Mesenchymal stem cell (in vitro differentiated cells and primary cell): ENCODE measurements around the gene FAM222A.

Experiments used
- DNase-seq: peaks from one replicate; pipeline ENCODE4 v3.0.0-alpha.2; 2013
- H2AFZ ChIP-seq: one replicate; pipeline ENCODE4 v1.6.1; 2013; ENCODE audit warnings: low read depth, mild to moderate bottlenecking, control low read depth, inconsistent platforms, low read length, moderate library complexity
- H2AK5ac ChIP-seq: 2 replicates; pipeline ENCODE4 v1.6.1; 2013; ENCODE audit warnings: low read length, moderate library complexity, mild to moderate bottlenecking, inconsistent platforms; ENCODE audit not compliant: severe bottlenecking
- H2BK120ac ChIP-seq: one replicate; pipeline ENCODE4 v1.6.1; 2013; ENCODE audit warnings: low read depth, mild to moderate bottlenecking, inconsistent platforms, low read length, moderate library complexity
- H2BK12ac ChIP-seq, 2 experiments: one replicate each; pipeline ENCODE4 v1.6.1; 2013; ENCODE audit warnings: inconsistent platforms in 2 of 2, low read length in 2 of 2, mild to moderate bottlenecking in 2 of 2, moderate library complexity in 2 of 2, control low read depth in 1 of 2
- H2BK15ac ChIP-seq: one replicate; pipeline ENCODE4 v1.6.1; 2013; ENCODE audit warnings: mild to moderate bottlenecking, low read depth, inconsistent platforms; ENCODE audit not compliant: poor library complexity, severe bottlenecking
- H2BK5ac ChIP-seq: 2 replicates; pipeline ENCODE4 v1.6.1; 2013; ENCODE audit warnings: low read depth, mild to moderate bottlenecking, low read length, control low read depth, inconsistent platforms; ENCODE audit not compliant: poor library complexity, severe bottlenecking
- H3K14ac ChIP-seq, 2 experiments: one replicate each; pipeline ENCODE4 v1.6.1; 2013; ENCODE audit warnings: inconsistent platforms in 2 of 2, low read length in 2 of 2, control low read depth in 1 of 2, mild to moderate bottlenecking in 1 of 2, moderate library complexity in 1 of 2
- H3K18ac ChIP-seq, 2 experiments: one replicate each; pipeline ENCODE4 v1.6.1; 2013; ENCODE audit warnings: inconsistent platforms in 2 of 2, low read length in 2 of 2, control low read depth in 1 of 2, low read depth in 1 of 2, mild to moderate bottlenecking in 1 of 2
- H3K23ac ChIP-seq, 2 experiments: one replicate each; pipeline ENCODE4 v1.6.1; 2013; ENCODE audit warnings: inconsistent platforms in 2 of 2, low read length in 2 of 2, mild to moderate bottlenecking in 2 of 2, moderate library complexity in 2 of 2, control low read depth in 1 of 2
- H3K27ac ChIP-seq: 2 replicates; pipeline ENCODE4 v1.5.1; 2013; ENCODE audit warnings: mild to moderate bottlenecking, moderate library complexity, low read length, control low read depth, inconsistent platforms; ENCODE audit not compliant: poor library complexity, severe bottlenecking
- H3K27me3 ChIP-seq, 2 experiments: 2 replicates each; pipeline versions ENCODE4 v1.6.1 to v1.7.0; 2013; ENCODE audit warnings: low read length in 2 of 2, mild to moderate bottlenecking in 2 of 2, moderate library complexity in 2 of 2, control low read depth in 1 of 2, inconsistent platforms in 1 of 2; ENCODE audit not compliant: control insufficient read depth in 1 of 2, insufficient read depth in 1 of 2
- H3K36me3 ChIP-seq, 2 experiments: 2 replicates each; pipeline versions ENCODE4 v1.6.1 to v1.7.0; 2013; ENCODE audit warnings: low read length in 2 of 2, control low read depth in 1 of 2, inconsistent platforms in 1 of 2, low read depth in 1 of 2, mild to moderate bottlenecking in 1 of 2; ENCODE audit not compliant: insufficient read depth in 2 of 2, control insufficient read depth in 1 of 2
- H3K4ac ChIP-seq, 2 experiments: one replicate each; pipeline ENCODE4 v1.6.1; 2013; ENCODE audit warnings: inconsistent platforms in 2 of 2, low read length in 2 of 2, mild to moderate bottlenecking in 2 of 2, moderate library complexity in 2 of 2, control low read depth in 1 of 2, low read depth in 1 of 2
- H3K4me1 ChIP-seq: 2 replicates; pipeline ENCODE4 v1.6.1; 2013; ENCODE audit warnings: low read depth, low read length, control low read depth; ENCODE audit not compliant: control insufficient read depth, insufficient read depth
- H3K4me2 ChIP-seq: 2 replicates; pipeline ENCODE4 v1.6.1; 2013; ENCODE audit warnings: low read length, mild to moderate bottlenecking, inconsistent platforms; ENCODE audit not compliant: poor library complexity, severe bottlenecking
- H3K4me3 ChIP-seq, 2 experiments: 2 replicates each; pipeline versions ENCODE4 v1.5.1 to v1.7.0; 2013; ENCODE audit warnings: low read length in 2 of 2, mild to moderate bottlenecking in 2 of 2, control low read depth in 1 of 2, low read depth in 1 of 2; ENCODE audit not compliant: insufficient read depth in 1 of 2
- H3K79me1 ChIP-seq: replicated peaks from 2 replicates; pipeline ENCODE4 v1.6.1; 2013; ENCODE audit warnings: mild to moderate bottlenecking, control low read depth, low read length, inconsistent platforms; ENCODE audit not compliant: poor library complexity, severe bottlenecking
- H3K9ac ChIP-seq: 2 replicates; pipeline ENCODE4 v1.7.0; 2013; ENCODE audit warnings: mild to moderate bottlenecking, low read length, moderate library complexity
- H3K9me3 ChIP-seq: 2 replicates; pipeline ENCODE4 v1.7.0; 2013; ENCODE audit warnings: mild to moderate bottlenecking, low read length; ENCODE audit not compliant: control insufficient read depth
- H4K8ac ChIP-seq: one replicate; pipeline ENCODE4 v1.6.1; 2013; ENCODE audit warnings: inconsistent platforms, mild to moderate bottlenecking, low read length, moderate library complexity
- H4K91ac ChIP-seq: one replicate; pipeline ENCODE4 v1.6.1; 2013; ENCODE audit warnings: mild to moderate bottlenecking, low read length, inconsistent platforms
- WGBS: methylation state at CpG from one replicate; pipeline ENCODE4 v1.1.7; 2013; ENCODE audit warnings: mixed read lengths; 5-methylcytosine and 5-hydroxymethylcytosine counted together

The FAM222A gene

DNA sequence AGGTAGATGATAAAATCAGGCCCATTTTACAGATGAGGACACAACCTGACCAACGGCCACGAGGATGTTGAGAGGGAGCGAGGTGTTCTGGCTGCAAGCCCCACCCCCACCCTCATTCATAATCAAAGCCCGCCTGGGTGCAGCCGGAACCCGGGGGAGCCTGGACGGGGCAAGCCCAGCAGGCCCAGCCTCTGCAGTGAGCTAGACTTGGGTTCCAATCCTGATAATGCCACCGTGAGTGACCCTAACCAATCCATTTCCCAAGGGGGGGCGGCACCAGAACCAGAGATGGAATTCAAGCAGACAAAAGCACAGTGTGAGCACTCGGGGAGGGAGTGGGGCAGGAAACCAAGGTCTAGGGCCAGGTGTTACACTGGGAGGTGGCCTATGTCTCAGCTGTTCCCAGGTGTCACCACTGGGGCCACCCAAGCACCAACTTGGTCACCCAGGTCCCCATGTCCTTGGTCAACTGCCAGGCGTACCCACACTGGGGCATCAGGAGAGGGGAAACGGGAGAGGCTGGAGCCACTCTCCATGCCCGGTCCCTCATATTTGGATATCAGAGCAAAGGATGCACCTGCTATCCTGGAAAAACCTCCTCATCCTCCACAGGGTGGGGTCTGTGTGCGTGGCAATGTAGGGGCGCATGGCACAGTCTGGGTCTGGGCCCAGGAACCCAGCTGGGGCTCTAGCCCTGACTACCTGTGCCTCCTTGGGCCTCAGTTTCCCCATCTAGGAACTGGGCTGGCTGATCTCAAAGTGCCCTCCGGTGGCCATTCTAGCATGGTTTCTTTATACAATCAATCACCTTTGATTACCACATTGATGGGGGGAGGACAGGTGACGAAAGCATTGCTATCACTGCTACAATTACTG is 58.4 kb downstream of the FAM222A start:
- H2AFZ ChIP-seq: no peak overlapping the region
- H3K23ac ChIP-seq: no peak overlapping the region
- H3K27ac ChIP-seq: no peak overlapping the region
- no peak overlapping the region for H3K14ac ChIP-seq
- H2BK120ac ChIP-seq: no peak overlapping the region
- DNase-seq: no peak
- H3K4me3 ChIP-seq: no peak overlapping the region
- no peak overlapping the region for H2BK15ac ChIP-seq
- no peak overlapping the region for H2BK5ac ChIP-seq
- no peak overlapping the region for H2AK5ac ChIP-seq
- no peak overlapping the region for H4K91ac ChIP-seq
- peaks cover 19 to 37% of the 10 kb centered on the region in 2 experiments for H3K27me3 ChIP-seq
- H3K79me1 ChIP-seq: no peaks in the 10 kb centered on the region
- no peak overlapping the region for H3K9ac ChIP-seq
- H3K9me3 ChIP-seq: no peaks in the 10 kb centered on the region
- H3K4me1 ChIP-seq: no peaks in the 10 kb centered on the region
- H3K4me2 ChIP-seq: no peak overlapping the region
- no peaks in the 10 kb centered on the region for H3K36me3 ChIP-seq
- no peak overlapping the region for H3K18ac ChIP-seq
- no peak overlapping the region for H2BK12ac ChIP-seq
- H3K4ac ChIP-seq: no peak overlapping the region
- H4K8ac ChIP-seq: no peak overlapping the region
- 83% methylated on average over 17 of the region's 17 CpGs for WGBS

- H3K4me2 ChIP-seq: no peak overlapping the region
- no peak overlapping the region for H2BK15ac ChIP-seq
- peaks cover 19 to 33% of the 10 kb centered on the region in 2 experiments for H3K27me3 ChIP-seq
- no peak overlapping the region for H3K18ac ChIP-seq
- H2BK12ac ChIP-seq: no peak overlapping the region
- no peak overlapping the region for H2AK5ac ChIP-seq
- H3K79me1 ChIP-seq: no peaks in the 10 kb centered on the region
- H4K91ac ChIP-seq: no peak overlapping the region
- no peak overlapping the region for H2BK5ac ChIP-seq
- H3K9me3 ChIP-seq: no peaks in the 10 kb centered on the region
- no peak overlapping the region for H3K4ac ChIP-seq
- no peaks in the 10 kb centered on the region for H3K36me3 ChIP-seq
- no peak overlapping the region for H2BK120ac ChIP-seq
- 87% methylated on average over 12 of the region's 12 CpGs for WGBS
- no peak overlapping the region for H3K4me3 ChIP-seq
- H3K27ac ChIP-seq: no peak overlapping the region
- H2AFZ ChIP-seq: no peak overlapping the region
- no peak overlapping the region for H4K8ac ChIP-seq
- DNase-seq: no peak
- H3K9ac ChIP-seq: no peak overlapping the region
- H3K14ac ChIP-seq: no peak overlapping the region
- no peak overlapping the region for H3K23ac ChIP-seq
- no peaks in the 10 kb centered on the region for H3K4me1 ChIP-seq
Measured at GRCh38 chr12:109772622-109773321, 59.1 kb downstream of the FAM222A start.

- Histone ChIP-seq H3K4me3 (peak overlapping the region in 1 of 2 experiments; percentile 62), H3K4me2 (no peak overlapping the region), H3K4ac (no peak overlapping the region), H2BK12ac (no peak overlapping the region), H3K14ac (no peak overlapping the region), H2AK5ac (no peak overlapping the region), H3K4me1 (no peaks in the 10 kb centered on the region), H3K36me3 (no peaks in the 10 kb centered on the region), H3K27ac (no peak overlapping the region), H3K18ac (no peak overlapping the region), H3K23ac (no peak overlapping the region), H2BK120ac (no peak overlapping the region), H3K27me3 (peaks cover 19 to 33% of the 10 kb centered on the region in 2 experiments), H4K91ac (no peak overlapping the region), H4K8ac (no peak overlapping the region), H3K79me1 (no peaks in the 10 kb centered on the region), H2BK15ac (no peak overlapping the region), H3K9me3 (peaks cover 1% of the 10 kb centered on the region), H2BK5ac (no peak overlapping the region), H3K9ac (peak overlapping the region; percentile 58), H2AFZ (no peak overlapping the region)
- WGBS: 72% methylated on average over 21 of the region's 21 CpGs
- no peak for DNase-seq
Measured at GRCh38 chr12:109773384-109774011, 59.9 kb downstream of the FAM222A start.
